GM18867 (cell line): ENCODE data around the gene DPP3.
"Not testable (repeated sequence)": the region's sequence is repeated elsewhere in the genome, so short reads cannot be mapped to it uniquely, and the experiment has no call there.

ENCODE experiments used
- ATAC-seq: cut with Tn5 transposase; IDR thresholded peaks from one replicate; pipeline ENCODE4 v1.9.1; 2021; ENCODE audit warnings: mild to moderate bottlenecking, moderate library complexity; ENCODE audit not compliant: unreplicated experiment

Gene DPP3

GRCh38 chr11:66480117-66480938, at the start of gene DPP3:
DPP3 (plus strand) TSS chr11:66480434; CDS start chr11:66482201, 1,767 bp downstream.
- peak; percentile 86 for ATAC-seq

GRCh38 chr11:66431287-66431686, 48.9 kb upstream of the DPP3 start:
- not testable (repeated sequence) for ATAC-seq

- not testable (repeated sequence) for ATAC-seq
These were observed 48.3 kb upstream of the DPP3 start for GRCh38 chr11:66431871-66432329.

- no peak for ATAC-seq
These were observed 47.6 kb upstream of the DPP3 start for GRCh38 chr11:66432597-66432996.

- no peak for ATAC-seq
These were observed 42.2 kb upstream of the DPP3 start for GRCh38 chr11:66437979-66438503.

- ATAC-seq = peak; percentile 91
These were observed 41.4 kb upstream of the DPP3 start, which contains the start of gene MRPL11 for GRCh38 chr11:66438504-66439466. MRPL11 (minus strand) TSS chr11:66438848; CDS start chr11:66438754, 94 bp downstream.

GRCh38 chr11:66440101-66440939, 39.9 kb upstream of the DPP3 start:
- not testable (repeated sequence) for ATAC-seq

- ATAC-seq = not testable (repeated sequence)
These were observed 39.3 kb upstream of the DPP3 start for GRCh38 chr11:66440940-66441282.

GRCh38 chr11:66443602-66444001, 36.6 kb upstream of the DPP3 start:
- no peak for ATAC-seq

- ATAC-seq = no peak
These were observed 33.2 kb upstream of the DPP3 start for GRCh38 chr11:66447012-66447411.

GRCh38 chr11:66448523-66448922, 31.7 kb upstream of the DPP3 start:
- ATAC-seq = no peak

GRCh38 chr11:66450560-66450959, 29.7 kb upstream of the DPP3 start:
- ATAC-seq = no peak

- ATAC-seq = no peak
These were observed 28.6 kb upstream of the DPP3 start for GRCh38 chr11:66451663-66452062.

GRCh38 chr11:66454247-66454646, 26.0 kb upstream of the DPP3 start:
- ATAC-seq = no peak

- ATAC-seq = no peak
These were observed 25.4 kb upstream of the DPP3 start for GRCh38 chr11:66454828-66455227.

- ATAC-seq = no peak
These were observed 22.4 kb upstream of the DPP3 start for GRCh38 chr11:66457826-66458225.

GRCh38 chr11:66459138-66459778, 21.0 kb upstream of the DPP3 start:
- ATAC-seq = no peak

- ATAC-seq = no peak
These were observed 18.2 kb upstream of the DPP3 start for GRCh38 chr11:66462010-66462409.

GRCh38 chr11:66462911-66463310, 17.3 kb upstream of the DPP3 start:
- no peak for ATAC-seq

- ATAC-seq = not testable (repeated sequence)
These were observed 16.1 kb upstream of the DPP3 start for GRCh38 chr11:66464116-66464515.
